ENCODE measurements around the gene C11orf21. TPM values are rescaled to one million over a fixed set of nuclear protein-coding genes. Genes with fewer than 3 reads are reported as not detected.
"Not testable (repeated sequence)": the region's sequence is repeated elsewhere in the genome, so short reads cannot be mapped to it uniquely, and the experiment has no call there.

The C11orf21 gene
- total and polyA plus RNA-seq, 12 donors = 0.04 to 2.1 (median 0.37) TPM

- Histone ChIP-seq H3K4me3 (no peak overlapping the region), H3K36me3 (replicated peaks in 1 of 2) (no peaks in the 10 kb centered on the region), H3K27ac (no peak overlapping the region), H3K4me1 (replicated peaks in 1 of 2) (no peaks in the 10 kb centered on the region), H3K27me3 (peaks cover 8% of the 10 kb centered on the region), H3K9me3 (replicated peaks in 1 of 3) (no peaks in the 10 kb centered on the region)
- 44 to 65% (median 58%) methylated on average over 6 of the region's 6 CpGs for WGBS, 4 donors
- intact Hi-C loops (cut with DNase I) = no loop called here
- DNase-seq = peak in 3 of 7 donors; percentile 13 to 38 (median 15)
- TF ChIP-seq POLR2A (IDR thresholded peaks at IDR 0.05) = no peak
- TF ChIP-seq CTCF (IDR thresholded peaks at IDR 0.05) = no peak
These were observed 12.4 kb downstream of the C11orf21 start for GRCh38 chr11:2289350-2289749.

GRCh38 chr11:2287091-2287490, 14.6 kb downstream of the C11orf21 start:
- WGBS, 4 donors = 41 to 50% (median 48%) methylated on average over 12 to 16 of the region's 16 CpGs
- Histone ChIP-seq H3K4me3 (no peak overlapping the region), H3K27ac (peak overlapping the region in 1 of 5 donors; percentile 10), H3K4me1 (replicated peaks in 1 of 2) (no peaks in the 10 kb centered on the region), H3K9me3 (replicated peaks in 1 of 3) (peaks cover 0 to 12% (median 6%) of the 10 kb centered on the region in 3 donors), H3K27me3 (peaks cover 8% of the 10 kb centered on the region), H3K36me3 (replicated peaks in 1 of 2) (no peaks in the 10 kb centered on the region)
- DNase-seq = peak in 4 of 7 donors; percentile 14 to 46 (median 22)
- no peak for TF ChIP-seq POLR2A (IDR thresholded peaks at IDR 0.05)
- no peak for TF ChIP-seq CTCF (IDR thresholded peaks at IDR 0.05)
- intact Hi-C loops (cut with DNase I) = no loop called here

GRCh38 chr11:2286350-2286749, 15.4 kb downstream of the C11orf21 start:
- WGBS, 4 donors = 87 to 99% (median 89%) methylated on average over 10 to 12 of the region's 13 CpGs
- H3K4me3 ChIP-seq; intact Hi-C loops (cut with DNase I); H3K27me3 ChIP-seq; H3K36me3 ChIP-seq (replicated peaks in 1 of 2); H3K4me1 ChIP-seq (replicated peaks in 1 of 2); H3K27ac ChIP-seq: not testable (repeated sequence)
- H3K9me3 ChIP-seq (replicated peaks in 1 of 3) = peaks cover 0 to 12% (median 6%) of the 10 kb centered on the region in 3 donors
- peak in 1 of 7 donors; percentile 45 for DNase-seq

- WGBS, 4 donors = 65 to 70% (median 67%) methylated on average over 2 of the region's 2 CpGs
- intact Hi-C loops (cut with DNase I) = no loop called here
- peaks cover 0 to 16% (median 6%) of the 10 kb centered on the region in 3 donors for H3K9me3 ChIP-seq (replicated peaks in 1 of 3)
- no peak overlapping the region for H3K27ac ChIP-seq
- no peak overlapping the region for H3K4me3 ChIP-seq
- no peaks in the 10 kb centered on the region for H3K36me3 ChIP-seq (replicated peaks in 1 of 2)
- peaks cover 2% of the 10 kb centered on the region for H3K27me3 ChIP-seq
- no peaks in the 10 kb centered on the region for H3K4me1 ChIP-seq (replicated peaks in 1 of 2)
- no peak for TF ChIP-seq POLR2A (IDR thresholded peaks at IDR 0.05)
- TF ChIP-seq CTCF (IDR thresholded peaks at IDR 0.05) = no peak
- no peak for DNase-seq
These were observed 21.5 kb downstream of the C11orf21 start for GRCh38 chr11:2280208-2280607.

GRCh38 chr11:2277933-2278523, 23.7 kb downstream of the C11orf21 start:
- Histone ChIP-seq H3K4me3 (no peak overlapping the region), H3K36me3 (replicated peaks in 1 of 2) (no peaks in the 10 kb centered on the region), H3K9me3 (replicated peaks in 1 of 3) (peaks cover 0 to 12% (median 6%) of the 10 kb centered on the region in 3 donors), H3K27ac (peak overlapping the region in 1 of 5 donors; percentile 52), H3K27me3 (no peaks in the 10 kb centered on the region), H3K4me1 (replicated peaks in 1 of 2) (no peaks in the 10 kb centered on the region)
- 70 to 77% (median 72%) methylated on average over 6 of the region's 6 CpGs for WGBS, 4 donors
- peak in 2 of 7 donors; percentile 8 to 21 for DNase-seq
- TF ChIP-seq POLR2A (IDR thresholded peaks at IDR 0.05) (no peak), CTCF (IDR thresholded peaks at IDR 0.05) (no peak)
- intact Hi-C loops (cut with DNase I) = no loop called here

All from adrenal gland (tissue), 12 donors.